NCI-H1417 (cell line): ENCODE measurements around the gene SCN10A.
A peak's percentile ranks its signal among the peaks of the same experiment; 100 is the strongest.

ENCODE experiments used
- DNase-seq, 3 experiments: peaks; one replicate each; lab custom pipeline; 2025; lab: John Stamatoyannopoulos, UW

Gene SCN10A

GRCh38 chr3:38651153-38651789 lies 164.7 kb downstream of the SCN10A start:
- peak; percentile 39 to 70 (median 51) for DNase-seq

GRCh38 chr3:38650248-38650951 lies 165.6 kb downstream of the SCN10A start:
- DNase-seq = peak in 2 of 3 experiments; percentile 24 to 26

GRCh38 chr3:38649500-38650247 lies 166.3 kb downstream of the SCN10A start, which contains the start of gene SCN5A:
SCN5A (minus strand) TSS chr3:38649687; CDS start chr3:38633307, 16,380 bp downstream.
- DNase-seq = peak; percentile 33 to 65 (median 60)

GRCh38 chr3:38648659-38649499 lies 167.1 kb downstream of the SCN10A start:
- peak in 2 of 3 experiments; percentile 31 to 66 for DNase-seq

- DNase-seq = no peak
Observed at GRCh38 chr3:38648024-38648658, 167.9 kb downstream of the SCN10A start.

GRCh38 chr3:38647217-38647970 lies 168.6 kb downstream of the SCN10A start:
- DNase-seq = no peak
